H9 (cell line): ENCODE data around the gene SURF2. TPM values are rescaled to one million over a fixed set of nuclear protein-coding genes. Genes with fewer than 3 reads are reported as not detected.

ENCODE experiments used
- DNase-seq: peaks from one replicate; pipeline ENCODE4 v3.0.0-alpha.2; 2017
- H2AFZ ChIP-seq: one replicate; pipeline ENCODE4 v1.6.1; 2013; ENCODE audit warnings: mild to moderate bottlenecking, low read length, control low read depth, moderate library complexity
- H2AK5ac ChIP-seq: 2 replicates; pipeline ENCODE4 v1.6.1; 2013; ENCODE audit warnings: low read length, control low read depth, mixed read lengths; ENCODE audit not compliant: insufficient read length
- H2BK120ac ChIP-seq: one replicate; pipeline ENCODE4 v1.6.1; 2013; ENCODE audit warnings: low read depth, mild to moderate bottlenecking, low read length, control low read depth, inconsistent platforms; ENCODE audit not compliant: poor library complexity, severe bottlenecking
- H2BK12ac ChIP-seq: 2 replicates; pipeline ENCODE4 v1.6.1; 2013; ENCODE audit warnings: low read length, control low read depth, mixed read lengths, low read depth; ENCODE audit not compliant: insufficient read length
- H2BK15ac ChIP-seq: 2 replicates; pipeline ENCODE4 v1.6.1; 2013; ENCODE audit warnings: low read depth, low read length, control low read depth
- H2BK20ac ChIP-seq: one replicate; pipeline ENCODE4 v1.6.1; 2013; ENCODE audit warnings: low read depth, mild to moderate bottlenecking, low read length, control low read depth, inconsistent platforms; ENCODE audit not compliant: poor library complexity, severe bottlenecking
- H2BK5ac ChIP-seq: 2 replicates; pipeline ENCODE4 v1.6.1; 2013; ENCODE audit warnings: low read length, control low read depth, mixed read lengths; ENCODE audit not compliant: insufficient read length
- H3K14ac ChIP-seq: 2 replicates; pipeline ENCODE4 v1.6.1; 2013; ENCODE audit warnings: low read length, control low read depth; ENCODE audit not compliant: insufficient read depth
- H3K18ac ChIP-seq: 2 replicates; pipeline ENCODE4 v1.6.1; 2013; ENCODE audit warnings: low read depth, mild to moderate bottlenecking, mixed read lengths, low read length, control low read depth; ENCODE audit not compliant: insufficient read length
- H3K23ac ChIP-seq: 2 replicates; pipeline ENCODE4 v1.6.1; 2013; ENCODE audit warnings: low read length, control low read depth, mixed read lengths, low read depth; ENCODE audit not compliant: insufficient read length
- H3K23me2 ChIP-seq: 2 replicates; pipeline ENCODE4 v1.6.1; 2013; ENCODE audit warnings: low read depth, mild to moderate bottlenecking, mixed read lengths, low read length, control low read depth; ENCODE audit not compliant: insufficient read length, poor library complexity, severe bottlenecking
- H3K27ac ChIP-seq: 2 replicates; pipeline ENCODE4 v1.5.1; 2013; ENCODE audit warnings: low read length, control low read depth, mixed read lengths, low read depth; ENCODE audit not compliant: insufficient read length
- H3K27me3 ChIP-seq: 2 replicates; pipeline ENCODE4 v1.6.1; 2013; ENCODE audit warnings: low read length, control low read depth, inconsistent platforms; ENCODE audit not compliant: insufficient read depth
- H3K4ac ChIP-seq: 2 replicates; pipeline ENCODE4 v1.6.1; 2013; ENCODE audit warnings: low read depth, mild to moderate bottlenecking, control low read depth, inconsistent platforms, low read length, moderate library complexity
- H3K4me1 ChIP-seq: 2 replicates; pipeline ENCODE4 v1.6.1; 2013; ENCODE audit warnings: low read length, control low read depth, inconsistent platforms; ENCODE audit not compliant: insufficient read depth
- H3K4me2 ChIP-seq: 2 replicates; pipeline ENCODE4 v1.6.1; 2013; ENCODE audit warnings: low read length, control low read depth, mixed read lengths; ENCODE audit not compliant: insufficient read length, insufficient read depth
- H3K56ac ChIP-seq: 2 replicates; pipeline ENCODE4 v1.6.1; 2013; ENCODE audit warnings: low read depth, mild to moderate bottlenecking, mixed read lengths, low read length, control low read depth; ENCODE audit not compliant: insufficient read length
- H3K79me1 ChIP-seq: 2 replicates; pipeline ENCODE4 v1.6.1; 2013; ENCODE audit warnings: low read depth, mild to moderate bottlenecking, moderate library complexity, low read length, control low read depth, inconsistent platforms; ENCODE audit not compliant: insufficient read depth, poor library complexity, severe bottlenecking
- H3K79me2 ChIP-seq: 2 replicates; pipeline ENCODE4 v1.6.1; 2013; ENCODE audit warnings: low read length, control low read depth, inconsistent platforms; ENCODE audit not compliant: insufficient read depth
- H3K9ac ChIP-seq: 2 replicates; pipeline ENCODE4 v1.6.1; 2013; ENCODE audit warnings: low read length, control low read depth, mixed read lengths; ENCODE audit not compliant: insufficient read length; ENCODE audit errors: extremely low read depth
- H3K9me3 ChIP-seq: one replicate; pipeline ENCODE4 v1.6.1; 2013; ENCODE audit warnings: low read depth, low read length, inconsistent platforms; ENCODE audit not compliant: control insufficient read depth
- H3T11ph ChIP-seq: one replicate; pipeline ENCODE4 v1.6.1; 2013; ENCODE audit warnings: mild to moderate bottlenecking, low read length, control low read depth, inconsistent platforms
- H4K20me1 ChIP-seq: one replicate; pipeline ENCODE4 v1.6.1; 2013; ENCODE audit not compliant: control insufficient read depth, insufficient read length, insufficient read depth
- H4K5ac ChIP-seq: 2 replicates; pipeline ENCODE4 v1.6.1; 2013; ENCODE audit warnings: low read depth, mild to moderate bottlenecking, mixed read lengths, low read length, control low read depth; ENCODE audit not compliant: insufficient read length
- H4K8ac ChIP-seq: replicated peaks from 2 replicates; pipeline ENCODE4 v1.6.1; 2013; ENCODE audit warnings: low read length, control low read depth, mixed read lengths, low read depth; ENCODE audit not compliant: insufficient read length
- H4K91ac ChIP-seq: 2 replicates; pipeline ENCODE4 v1.6.1; 2013; ENCODE audit warnings: low read depth, mild to moderate bottlenecking, moderate library complexity, mixed read lengths, low read length, control low read depth; ENCODE audit not compliant: insufficient read length
- H3K27ac Mint-ChIP-seq, 3 experiments: 2 replicates in 2 of 3; 3 replicates in 1 of 3; pipeline ENCODE4 v1.8.0; 2020 to 2021; ENCODE audit warnings: mixed read lengths in 3 of 3, mild to moderate bottlenecking in 1 of 3, moderate library complexity in 1 of 3
- H3K27me3 Mint-ChIP-seq: 2 replicates; pipeline ENCODE4 v1.8.0; 2021; ENCODE audit warnings: low read depth, mild to moderate bottlenecking, moderate library complexity, mixed read lengths
- H3K36me3 Mint-ChIP-seq, 3 experiments: 2 replicates in 2 of 3; 3 replicates in 1 of 3; pipeline ENCODE4 v1.8.0; 2020 to 2021; ENCODE audit warnings: low read depth in 3 of 3, mixed read lengths in 3 of 3; ENCODE audit not compliant: insufficient read depth in 1 of 3
- H3K4me1 Mint-ChIP-seq, 2 experiments: 2 replicates each; pipeline ENCODE4 v1.8.0; 2020; ENCODE audit warnings: mixed read lengths in 2 of 2
- H3K4me3 Mint-ChIP-seq, 2 experiments: 2 replicates in 1 of 2; 3 replicates in 1 of 2; pipeline ENCODE4 v1.8.0; 2020 to 2021; ENCODE audit warnings: mild to moderate bottlenecking in 2 of 2, mixed read lengths in 2 of 2, moderate library complexity in 1 of 2
- H3K9me3 Mint-ChIP-seq, 2 experiments: 2 replicates in 1 of 2; 3 replicates in 1 of 2; pipeline ENCODE4 v1.8.0; 2020; ENCODE audit warnings: mild to moderate bottlenecking in 2 of 2, mixed read lengths in 2 of 2, moderate library complexity in 1 of 2
- CTCF ChIP-seq: fragments of 200-600 bp; sonication (generic); conservative IDR thresholded peaks from 3 replicates; pipeline ENCODE4 v1.8.0; 2021; ENCODE audit warnings: antibody characterized with exemption, mild to moderate bottlenecking
- WGBS: extraction: QIAGEN DNeasy Blood & Tissue Kit; methylation state at CpG from one replicate; pipeline ENCODE4 v1.1.7; 2013; ENCODE audit warnings: missing lambda C conversion rate, low lambda C conversion rate, mixed read lengths; ENCODE audit not compliant: insufficient read length; ENCODE audit errors: extremely low coverage; 5-methylcytosine and 5-hydroxymethylcytosine counted together
- total RNA-seq: library from RNA; stranded (reverse); gene quantifications from 2 replicates; pipeline ENCODE4 v1.2.1, GENCODE V29; 2021

Gene SURF2
- total RNA-seq, 1 experiment from 2014 or later = 44.4 TPM

GRCh38 chr9:133405508-133406438 lies 49.4 kb downstream of the SURF2 start:
- Histone ChIP-seq H3K4ac (no peak overlapping the region), H4K8ac (no peak overlapping the region), H3K23me2 (no peaks in the 10 kb centered on the region), H2BK12ac (no peak overlapping the region), H3K14ac (no peak overlapping the region), H2AK5ac (no peak overlapping the region), H3K4me2 (no peak overlapping the region), H3K79me1 (no peaks in the 10 kb centered on the region), H3K27ac (no peak overlapping the region), H2BK120ac (no peak overlapping the region), H3K9ac (no peak overlapping the region), H3K56ac (no peak overlapping the region), H4K91ac (no peak overlapping the region), H3T11ph (no peak overlapping the region), H2AFZ (no peak overlapping the region), H3K4me1 (no peaks in the 10 kb centered on the region), H3K27me3 (no peaks in the 10 kb centered on the region), H2BK5ac (no peak overlapping the region), H3K9me3 (no peaks in the 10 kb centered on the region), H2BK15ac (no peak overlapping the region), H2BK20ac (no peak overlapping the region), H3K23ac (no peak overlapping the region), H4K5ac (no peak overlapping the region), H3K18ac (no peak overlapping the region), H3K79me2 (no peaks in the 10 kb centered on the region), H4K20me1 (peaks cover 4% of the 10 kb centered on the region)
- no peak for DNase-seq
- no peak for TF ChIP-seq CTCF
- peaks cover 0 to 2% of the 10 kb centered on the region in 2 experiments; a peak in 1 of 4 replicates for H3K4me1 Mint-ChIP-seq
- no peak overlapping the region for H3K27ac Mint-ChIP-seq
- H3K27me3 Mint-ChIP-seq = no peaks in the 10 kb centered on the region
- no peaks in the 10 kb centered on the region for H3K9me3 Mint-ChIP-seq
- WGBS = no CpG with 5 or more reads among the region's 19 CpGs
- peaks cover 37 to 63% (median 57%) of the 10 kb centered on the region in 3 experiments; a peak in 6 of 7 replicates for H3K36me3 Mint-ChIP-seq
- no peak overlapping the region; a peak in 1 of 5 replicates for H3K4me3 Mint-ChIP-seq
